SK-N-SH (cell line): ENCODE data around the gene TAS2R13. TPM values are rescaled to one million over a fixed set of nuclear protein-coding genes. Genes with fewer than 3 reads are reported as not detected.

ENCODE experiments used
- CTCF ChIA-PET: fragments of 300-600, 350-600 bp; formaldehyde crosslinking; extraction: SDS; loops from one replicate; lab custom pipeline; 2021; lab: Yijun Ruan, JAX
- POLR2A ChIA-PET: fragments of 350-600 bp; sonication (Branson Sonifier 250); formaldehyde crosslinking; extraction: SDS; loops from one replicate; lab custom pipeline; 2020; ENCODE audit warnings: antibody characterized with exemption, inconsistent platforms; lab: Yijun Ruan, JAX
- DNase-seq: peaks from one replicate; pipeline ENCODE4 v3.0.0; 2012
- H2AFZ ChIP-seq: fragments of 200-600 bp; sonication (generic); 2 replicates; pipeline ENCODE4 v1.8.1; 2016; ENCODE audit warnings: antibody characterized with exemption, mild to moderate bottlenecking, low read depth
- H3F3A ChIP-seq: fragments of 200-600 bp; sonication (generic); replicated peaks from 2 replicates; pipeline ENCODE3; 2016; ENCODE audit warnings: antibody characterized with exemption, mild to moderate bottlenecking; ENCODE audit not compliant: insufficient read depth
- H3K27ac ChIP-seq, 2 experiments: fragments of 200-500 bp in 1 of 2; fragments of 200-600 bp in 1 of 2; sonication (Bioruptor generic) in 1 of 2; sonication (generic), shearing (Covaris generic) in 1 of 2; 2 replicates each; pipeline versions ENCODE4 v1.5.1 to v1.6.1; 2014 to 2016; ENCODE audit warnings: low read depth in 2 of 2, inconsistent platforms in 1 of 2, low read length in 1 of 2, mild to moderate bottlenecking in 1 of 2, mixed read lengths in 1 of 2
- H3K27me3 ChIP-seq: fragments of 200-600 bp; sonication (generic), shearing (Covaris generic); 2 replicates; pipeline ENCODE4 v1.6.1; 2016; ENCODE audit warnings: mixed run types; ENCODE audit not compliant: insufficient read depth
- H3K36me3 ChIP-seq, 2 experiments: fragments of 200-500 bp in 1 of 2; fragments of 200-600 bp in 1 of 2; sonication (Bioruptor generic) in 1 of 2; sonication (generic) in 1 of 2; replicated peaks in 1 of 2; 2 replicates each; pipeline versions ENCODE3 to v1.5.1; 2014 to 2016; ENCODE audit warnings: low read length in 1 of 2, mild to moderate bottlenecking in 1 of 2; ENCODE audit not compliant: insufficient read depth in 2 of 2, control insufficient read depth in 1 of 2
- H3K4me1 ChIP-seq, 2 experiments: fragments of 200-500 bp in 1 of 2; fragments of 200-600 bp in 1 of 2; sonication (Bioruptor generic) in 1 of 2; sonication (generic), shearing (Covaris generic) in 1 of 2; 2 replicates each; pipeline versions ENCODE4 v1.5.1 to v1.6.1; 2014 to 2016; ENCODE audit warnings: low read depth in 1 of 2, low read length in 1 of 2, mixed run types in 1 of 2; ENCODE audit not compliant: insufficient read depth in 2 of 2, control insufficient read depth in 1 of 2
- H3K4me2 ChIP-seq: fragments of 200-600 bp; sonication (generic), shearing (Covaris generic); 2 replicates; pipeline ENCODE4 v1.6.1; 2017; ENCODE audit warnings: mixed run types
- H3K4me3 ChIP-seq, 2 experiments: fragments of 200-500 bp in 1 of 2; fragments of 200-600 bp in 1 of 2; sonication (Bioruptor generic) in 1 of 2; sonication (generic), shearing (Covaris generic) in 1 of 2; 2 replicates each; pipeline versions ENCODE4 v1.5.1 to v1.8.1; 2014 to 2016; ENCODE audit warnings: low read depth in 2 of 2, inconsistent platforms in 1 of 2, low read length in 1 of 2, mild to moderate bottlenecking in 1 of 2, mixed read lengths in 1 of 2, moderate library complexity in 1 of 2
- H3K79me2 ChIP-seq: fragments of 200-600 bp; sonication (generic); 2 replicates; pipeline ENCODE4 v1.8.1; 2017; ENCODE audit warnings: mild to moderate bottlenecking; ENCODE audit not compliant: insufficient read depth
- H3K9ac ChIP-seq: fragments of 200-600 bp; sonication (generic); 2 replicates; pipeline ENCODE4 v1.6.1; 2017; ENCODE audit warnings: mixed run types
- H3K9me2 ChIP-seq: fragments of 200-600 bp; sonication (generic); 2 replicates; pipeline ENCODE4 v1.6.1; 2017; ENCODE audit warnings: mixed run types
- H3K9me3 ChIP-seq: fragments of 200-600 bp; sonication (generic); 2 replicates; pipeline ENCODE4 v1.6.1; 2017; ENCODE audit warnings: mixed run types, mild to moderate bottlenecking, moderate library complexity
- H4K20me1 ChIP-seq: fragments of 200-600 bp; sonication (generic); 2 replicates; pipeline ENCODE4 v1.6.1; 2017; ENCODE audit warnings: mild to moderate bottlenecking, mixed run types; ENCODE audit not compliant: insufficient read depth
- CHD2 ChIP-seq: fragments of 150-350 bp; IDR thresholded peaks from 2 replicates; pipeline ENCODE4 v1.6.1; 2018; ENCODE audit warnings: low read length; ENCODE audit not compliant: partially characterized antibody
- ELF1 ChIP-seq: IDR thresholded peaks from 2 replicates; pipeline ENCODE4 v1.4.0; 2012
- EZH2phosphoT487 ChIP-seq: fragments of 200-600 bp; sonication (generic); IDR thresholded peaks from 2 replicates; pipeline ENCODE4 v1.6.1; 2017; ENCODE audit warnings: low read depth, mixed run types, mild to moderate bottlenecking, antibody characterized with exemption, moderate library complexity, borderline replicate concordance
- FOXJ3 ChIP-seq: sonication (generic); formaldehyde crosslinking; IDR thresholded peaks from 2 replicates; pipeline ENCODE4 v1.5.1; 2020; ENCODE audit warnings: mild to moderate bottlenecking, missing genetic modification reagents
- JUND ChIP-seq: IDR thresholded peaks from 2 replicates; pipeline ENCODE4 v1.4.0; 2012
- MEF2A ChIP-seq: IDR thresholded peaks from 2 replicates; pipeline ENCODE4 v1.4.0; 2012; ENCODE audit warnings: low read depth, borderline replicate concordance
- RFX5 ChIP-seq: IDR thresholded peaks from 2 replicates; pipeline ENCODE4 v1.6.1; 2012; ENCODE audit warnings: mild to moderate bottlenecking, improper control_type of control experiment, low read length
- RXRA ChIP-seq: IDR thresholded peaks from 2 replicates; pipeline ENCODE4 v1.4.0; 2012; ENCODE audit warnings: low read depth, mild to moderate bottlenecking, borderline replicate concordance
- SMC3 ChIP-seq: IDR thresholded peaks from 2 replicates; pipeline ENCODE4 v1.6.1; 2012; ENCODE audit warnings: low read depth, low read length, improper control_type of control experiment
- USF2 ChIP-seq: fragments of 150-350 bp; IDR thresholded peaks from 2 replicates; pipeline ENCODE4 v1.6.1; 2017; ENCODE audit warnings: antibody characterized with exemption, low read length, low read depth, borderline replicate concordance
- WGBS: methylation state at CpG from one replicate; pipeline ENCODE4 v1.1.6; 2017; ENCODE audit warnings: low lambda C conversion rate; 5-methylcytosine and 5-hydroxymethylcytosine counted together
- polyA plus RNA-seq, 3 experiments: library from polyadenylated mRNA; depleted of rRNA; stranded (reverse); fragments of >200 nt; gene quantifications; 2 replicates each; pipeline ENCODE4 v1.2.3, GENCODE V29; 2012
- TF ChIP-seq, protein P1 (sequence below): IDR thresholded peaks from 2 replicates; pipeline ENCODE4 v1.4.0; 2012; ENCODE audit warnings: low read depth
- TF ChIP-seq, protein P2 (sequence below): IDR thresholded peaks from 2 replicates; pipeline ENCODE4 v1.4.0; 2012; ENCODE audit warnings: low read depth, borderline replicate concordance

TAS2R13 gene
- polyA plus RNA-seq, 1 of the 3 experiments (the other 2 are of a cell fraction) = not detected

- Histone ChIP-seq H3K9me3 (peaks cover 12% of the 10 kb centered on the region; the same call in 1 of the 2 replicates), H3K4me1 (no peaks in the 10 kb centered on the region), H3K4me3 (no peak overlapping the region), H3K36me3 (peaks cover 0 to 16% of the 10 kb centered on the region in 2 experiments), H3F3A (no peaks in the 10 kb centered on the region), H4K20me1 (no peaks in the 10 kb centered on the region), H3K9me2 (no peaks in the 10 kb centered on the region), H2AFZ (no peak overlapping the region), H3K79me2 (peaks cover 9% of the 10 kb centered on the region; the same call in 1 of the 2 replicates), H3K27ac (no peak overlapping the region), H3K9ac (no peak overlapping the region), H3K4me2 (no peak overlapping the region), H3K27me3 (no peaks in the 10 kb centered on the region)
- POLR2A ChIA-PET = no interaction called here
- CTCF ChIA-PET = no interaction called here
- WGBS = 78% methylated on average over 1 of the region's 1 CpG
- DNase-seq = no peak
- TF ChIP-seq USF2 = no peak
- no peak for TF ChIP-seq JUND
- no peak for TF ChIP-seq FOXJ3 (CRISPR knock-in tag)
- TF ChIP-seq, protein P1, sequence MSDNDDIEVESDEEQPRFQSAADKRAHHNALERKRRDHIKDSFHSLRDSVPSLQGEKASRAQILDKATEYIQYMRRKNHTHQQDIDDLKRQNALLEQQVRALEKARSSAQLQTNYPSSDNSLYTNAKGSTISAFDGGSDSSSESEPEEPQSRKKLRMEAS = no peak
- TF ChIP-seq RFX5 = no peak
- TF ChIP-seq MEF2A = no peak
- TF ChIP-seq CHD2 = no peak
- TF ChIP-seq, protein P2, sequence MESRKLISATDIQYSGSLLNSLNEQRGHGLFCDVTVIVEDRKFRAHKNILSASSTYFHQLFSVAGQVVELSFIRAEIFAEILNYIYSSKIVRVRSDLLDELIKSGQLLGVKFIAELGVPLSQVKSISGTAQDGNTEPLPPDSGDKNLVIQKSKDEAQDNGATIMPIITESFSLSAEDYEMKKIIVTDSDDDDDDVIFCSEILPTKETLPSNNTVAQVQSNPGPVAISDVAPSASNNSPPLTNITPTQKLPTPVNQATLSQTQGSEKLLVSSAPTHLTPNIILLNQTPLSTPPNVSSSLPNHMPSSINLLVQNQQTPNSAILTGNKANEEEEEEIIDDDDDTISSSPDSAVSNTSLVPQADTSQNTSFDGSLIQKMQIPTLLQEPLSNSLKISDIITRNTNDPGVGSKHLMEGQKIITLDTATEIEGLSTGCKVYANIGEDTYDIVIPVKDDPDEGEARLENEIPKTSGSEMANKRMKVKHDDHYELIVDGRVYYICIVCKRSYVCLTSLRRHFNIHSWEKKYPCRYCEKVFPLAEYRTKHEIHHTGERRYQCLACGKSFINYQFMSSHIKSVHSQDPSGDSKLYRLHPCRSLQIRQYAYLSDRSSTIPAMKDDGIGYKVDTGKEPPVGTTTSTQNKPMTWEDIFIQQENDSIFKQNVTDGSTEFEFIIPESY = no peak
- no peak for TF ChIP-seq EZH2phosphoT487
- TF ChIP-seq RXRA = no peak
Measured at GRCh38 chr12:10900972-10901371, 8.4 kb downstream of the TAS2R13 start.

DNA sequence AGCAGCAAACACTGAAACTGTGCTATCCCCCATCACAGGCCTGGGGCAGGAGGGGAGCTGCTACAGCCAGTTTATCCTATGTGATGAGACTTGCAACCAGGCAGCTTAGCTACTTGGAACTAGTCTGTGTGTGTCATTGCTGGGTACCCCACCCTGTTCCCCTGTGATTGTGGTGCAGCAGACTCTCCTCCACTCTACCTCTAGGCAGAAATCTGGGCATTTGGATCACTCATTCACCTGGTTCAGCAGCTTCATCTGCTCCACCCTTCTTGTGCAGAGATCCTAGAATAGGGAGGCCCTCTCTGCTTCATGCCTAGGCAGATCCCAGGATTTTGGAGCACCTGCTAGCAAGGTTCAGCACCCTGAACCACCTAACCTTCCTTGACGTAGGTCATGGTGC lies 8.8 kb downstream of the TAS2R13 start:
- Histone ChIP-seq H3K27me3 (no peaks in the 10 kb centered on the region), H3F3A (no peaks in the 10 kb centered on the region), H3K4me2 (no peak overlapping the region), H4K20me1 (no peaks in the 10 kb centered on the region), H3K4me1 (no peaks in the 10 kb centered on the region), H3K9ac (no peak overlapping the region), H3K36me3 (peaks cover 0 to 14% of the 10 kb centered on the region in 2 experiments), H3K9me3 (peaks cover 12% of the 10 kb centered on the region; the same call in 1 of the 2 replicates), H2AFZ (no peak overlapping the region), H3K79me2 (peaks cover 9% of the 10 kb centered on the region; the same call in 1 of the 2 replicates), H3K9me2 (no peaks in the 10 kb centered on the region), H3K4me3 (no peak overlapping the region), H3K27ac (no peak overlapping the region)
- CTCF ChIA-PET = no interaction called here
- TF ChIP-seq SMC3 (no peak), ELF1 (no peak), RFX5 (no peak)
- POLR2A ChIA-PET = no interaction called here
- DNase-seq = no peak
- WGBS = 100% methylated on average over 1 of the region's 1 CpG
